WTC11 (cell line): ENCODE measurements around the gene RIN1. TPM values are rescaled to one million over a fixed set of nuclear protein-coding genes. Genes with fewer than 3 reads are reported as not detected.

Experiments
- ATAC-seq: fragments of 200-7000 bp; cut with Tn5 transposase; 2 replicates; pipeline ENCODE4 v1.10.0; 2021; ENCODE audit warnings: mild to moderate bottlenecking, moderate library complexity
- CTCF ChIA-PET: fragments of 300-600 bp; sonication (Branson Sonifier 250); formaldehyde crosslinking; loops from one replicate; lab custom pipeline; 2021; ENCODE audit warnings: antibody characterized with exemption; lab: Charles Lee
- POLR2A ChIA-PET: fragments of 350-600 bp; sonication (Branson Sonifier 250); formaldehyde crosslinking; loops from one replicate; lab custom pipeline; 2021; ENCODE audit warnings: antibody characterized with exemption; lab: Charles Lee
- DNase-seq: peaks from one replicate; pipeline ENCODE4 v3.0.0; 2021; ENCODE audit warnings: low spot score
- H3K27ac Mint-ChIP-seq: 2 replicates; pipeline ENCODE4 v1.8.0; 2021; ENCODE audit warnings: mixed read lengths
- H3K27me3 Mint-ChIP-seq: 2 replicates; pipeline ENCODE4 v1.8.0; 2021; ENCODE audit warnings: low read depth, mild to moderate bottlenecking, moderate library complexity, mixed read lengths
- H3K36me3 Mint-ChIP-seq: 2 replicates; pipeline ENCODE4 v1.8.0; 2021; ENCODE audit warnings: mixed read lengths
- H3K4me1 Mint-ChIP-seq: 2 replicates; pipeline ENCODE4 v1.8.0; 2022; ENCODE audit warnings: mixed read lengths
- H3K4me3 Mint-ChIP-seq: 2 replicates; pipeline ENCODE4 v1.8.0; 2021; ENCODE audit warnings: mild to moderate bottlenecking, moderate library complexity, mixed read lengths
- H3K9me3 Mint-ChIP-seq: 2 replicates; pipeline ENCODE4 v1.8.0; 2021; ENCODE audit warnings: mixed read lengths
- E2F5 ChIP-seq: sonication (generic); formaldehyde crosslinking; IDR thresholded peaks from 2 replicates; pipeline ENCODE4 v1.8.1; 2022; ENCODE audit warnings: mild to moderate bottlenecking, moderate library complexity, missing genetic modification reagents
- EMX1 ChIP-seq: fragments of 250-450 bp; sonication (Bioruptor Pico); IDR thresholded peaks from 2 replicates; pipeline ENCODE4 v1.8.0; 2021; ENCODE audit warnings: mild to moderate bottlenecking
- FOXK1 ChIP-seq: sonication (generic); formaldehyde crosslinking; IDR thresholded peaks from 2 replicates; pipeline ENCODE4 v1.8.0; 2022; ENCODE audit warnings: mild to moderate bottlenecking, moderate library complexity, missing genetic modification reagents
- FOXP1 ChIP-seq: sonication (generic); formaldehyde crosslinking; IDR thresholded peaks from 2 replicates; pipeline ENCODE4 v1.8.0; 2022; ENCODE audit warnings: missing genetic modification reagents, mild to moderate bottlenecking, moderate library complexity, borderline replicate concordance
- FOXP4 ChIP-seq: sonication (generic); formaldehyde crosslinking; IDR thresholded peaks from 2 replicates; pipeline ENCODE4 v1.8.0; 2022; ENCODE audit warnings: mild to moderate bottlenecking, missing genetic modification reagents
- HMGXB4 ChIP-seq: sonication (generic); formaldehyde crosslinking; IDR thresholded peaks from 2 replicates; pipeline ENCODE4 v1.8.1; 2023; ENCODE audit warnings: mild to moderate bottlenecking, moderate library complexity, missing genetic modification reagents
- JUN ChIP-seq: sonication (generic); formaldehyde crosslinking; IDR thresholded peaks from 2 replicates; pipeline ENCODE4 v1.8.0; 2023; ENCODE audit warnings: mild to moderate bottlenecking, missing genetic modification reagents
- MAX ChIP-seq: sonication (generic); formaldehyde crosslinking; IDR thresholded peaks from 2 replicates; pipeline ENCODE4 v1.8.0; 2022; ENCODE audit warnings: mild to moderate bottlenecking, missing genetic modification reagents
- NFYB ChIP-seq: sonication (generic); formaldehyde crosslinking; conservative IDR thresholded peaks from 2 replicates; pipeline ENCODE4 v1.8.0; 2022; ENCODE audit warnings: low read depth, missing genetic modification reagents
- SMAD4 ChIP-seq: sonication (generic); formaldehyde crosslinking; IDR thresholded peaks from 2 replicates; pipeline ENCODE4 v1.8.0; 2022; ENCODE audit warnings: mild to moderate bottlenecking, missing genetic modification reagents
- SP1 ChIP-seq: sonication (generic); formaldehyde crosslinking; conservative IDR thresholded peaks from 2 replicates; pipeline ENCODE4 v1.8.1; 2022; ENCODE audit warnings: missing genetic modification reagents
- USF2 ChIP-seq: sonication (generic); formaldehyde crosslinking; IDR thresholded peaks from 2 replicates; pipeline ENCODE4 v1.8.1; 2023; ENCODE audit warnings: mild to moderate bottlenecking, missing genetic modification reagents, moderate library complexity
- ZNF281 ChIP-seq: sonication (generic); formaldehyde crosslinking; IDR thresholded peaks from 2 replicates; pipeline ENCODE4 v1.8.0; 2023; ENCODE audit warnings: mild to moderate bottlenecking, missing genetic modification reagents
- total RNA-seq: library from RNA; stranded (reverse); gene quantifications from 3 replicates; pipeline ENCODE4 v1.2.3, GENCODE V29; 2021

RIN1 gene
- total RNA-seq, 1 experiment from 2014 or later = 5.0 TPM

- 0 out of 2 replicates have a peak, but pooled peaks have one; percentile 21 for TF ChIP-seq HMGXB4 (CRISPR knock-in tag)
- TF ChIP-seq E2F5 = no peak
- peak; percentile 78 for TF ChIP-seq SP1 (CRISPR knock-in tag)
- TF ChIP-seq JUN (CRISPR knock-in tag) = peak; percentile 78; the same call in 1 of the 2 replicates
- TF ChIP-seq MAX = peak; percentile 53; the same call in 1 of the 2 replicates
- TF ChIP-seq NFYB = peak; percentile 98
- no peak for TF ChIP-seq EMX1 (CRISPR knock-in tag)
- TF ChIP-seq FOXK1 = peak; percentile 82
- no peak for TF ChIP-seq SMAD4 (CRISPR knock-in tag)
- peak; percentile 69; the same call in 1 of the 2 replicates for TF ChIP-seq FOXP4 (CRISPR knock-in tag)
- TF ChIP-seq FOXP1 = 0 out of 2 replicates have a peak, but pooled peaks have one; percentile 37
- TF ChIP-seq, all 79 proteins: peak for 11
Observed at GRCh38 chr11:66288671-66289547, 47.3 kb downstream of the RIN1 start, which contains the start of gene YIF1A (continued).

- ChIA-PET POLR2A (interaction anchor here (1.2 to 1.8 kb wide), 4 partner anchors 10 to 60 kb away, joined by 4 to 7 read pairs (median 6); partner anchors contain the start of gene B4GAT1), CTCF (interaction anchor here (0.8 to 2.3 kb wide), 15 partner anchors 21 to 400 kb away, joined by 3 to 65 read pairs (median 5); partner anchors contain the start of genes CD248, DPP3, FIBP and RAB1B)
- no peak for ATAC-seq
Observed at GRCh38 chr11:66287889-66288670, 48.2 kb downstream of the RIN1 start.

More at GRCh38 chr11:66287889-66288670, 48.2 kb downstream of the RIN1 start:
- H3K36me3 Mint-ChIP-seq = no peaks in the 10 kb centered on the region
- no peak for DNase-seq
- H3K9me3 Mint-ChIP-seq = no peaks in the 10 kb centered on the region
- TF ChIP-seq USF2 (CRISPR knock-in tag) (no peak), SMAD4 (CRISPR knock-in tag) (no peak), ZNF281 (no peak)
- TF ChIP-seq, all 79 proteins: peak for 0
- Mint-ChIP-seq H3K27me3 (peaks cover 30% of the 10 kb centered on the region), H3K4me3 (peak overlapping the region; percentile 96), H3K4me1 (peaks cover 23% of the 10 kb centered on the region), H3K27ac (peak overlapping the region; percentile 64)
